Sigmoid colon (tissue), 4 donors: Measurements from ENCODE around the gene MKKS.

Experiments
- CTCF ChIP-seq, 4 experiments: fragments of 450-650 bp in 3 of 4; fragments of 200-600 bp in 1 of 4; IDR thresholded peaks; one replicate each; pipeline ENCODE4 v1.5.1; 2016 to 2019; ENCODE audit warnings: antibody characterized with exemption in 4 of 4, mild to moderate bottlenecking in 3 of 4, moderate library complexity in 2 of 4
- EP300 ChIP-seq, 4 donors: sonication (generic); formaldehyde crosslinking; IDR thresholded peaks; one replicate each; pipeline ENCODE4 v1.6.1; 2017; ENCODE audit warnings: antibody characterized with exemption in 4 of 4
- POLR2A ChIP-seq, 2 donors: fragments of 450-650 bp; IDR thresholded peaks; one replicate each; pipeline ENCODE4 v1.6.1; 2016; ENCODE audit warnings: antibody characterized with exemption in 2 of 2, mild to moderate bottlenecking in 2 of 2, moderate library complexity in 2 of 2
- POLR2AphosphoS5 ChIP-seq, 4 donors: sonication (generic); formaldehyde crosslinking; IDR thresholded peaks; one replicate each; pipeline ENCODE4 v1.6.1; 2017; ENCODE audit warnings: antibody characterized with exemption in 4 of 4

- no peak for TF ChIP-seq CTCF (IDR thresholded peaks at IDR 0.05)
- TF ChIP-seq POLR2A (IDR thresholded peaks at IDR 0.05), result no peak
- TF ChIP-seq POLR2AphosphoS5 (IDR thresholded peaks at IDR 0.05), result no peak
- no peak for TF ChIP-seq EP300 (IDR thresholded peaks at IDR 0.05)
These were observed 47.7 kb upstream of the MKKS start for GRCh38 chr20:10481676-10482075.
